GM23338 (cell line): Measurements from ENCODE around the gene SPIN2B.

ENCODE experiments used
- CREB1 ChIP-seq: fragments of 250-450 bp; sonication (Bioruptor Pico); IDR thresholded peaks from 2 replicates; pipeline ENCODE4 v1.5.0; 2020; ENCODE audit warnings: low read depth, mild to moderate bottlenecking, moderate library complexity
- ETS1 ChIP-seq: IDR thresholded peaks from 2 replicates; pipeline ENCODE4 v1.6.1; 2016; ENCODE audit warnings: antibody characterized with exemption
- EZH2 ChIP-seq: fragments of 200-600 bp; sonication (generic); IDR thresholded peaks from one replicate; pipeline ENCODE4 v1.8.0; 2017; ENCODE audit warnings: antibody characterized with exemption, mild to moderate bottlenecking, low read depth; ENCODE audit not compliant: unreplicated experiment
- EZH2phosphoT487 ChIP-seq: fragments of 200-600 bp; sonication (generic); IDR thresholded peaks from one replicate; pipeline ENCODE4 v1.8.1; 2018; ENCODE audit warnings: antibody characterized with exemption; ENCODE audit not compliant: unreplicated experiment
- JUNB ChIP-seq: IDR thresholded peaks from one replicate; pipeline ENCODE4 v1.6.1; 2016; ENCODE audit warnings: antibody characterized with exemption; ENCODE audit not compliant: unreplicated experiment
- NANOG ChIP-seq: IDR thresholded peaks from 2 replicates; pipeline ENCODE4 v1.6.1; 2016; ENCODE audit warnings: antibody characterized with exemption, borderline replicate concordance
- POLR2AphosphoS5 ChIP-seq: IDR thresholded peaks from 2 replicates; pipeline ENCODE4 v1.6.1; 2016; ENCODE audit warnings: antibody characterized with exemption, low read depth
- STAT1 ChIP-seq: IDR thresholded peaks from one replicate; pipeline ENCODE4 v1.6.1; 2016; ENCODE audit warnings: antibody characterized with exemption; ENCODE audit not compliant: unreplicated experiment
- ZNF114 ChIP-seq: fragments of 250-450 bp; sonication (Bioruptor Pico); IDR thresholded peaks from 2 replicates; pipeline ENCODE4 v1.5.0; 2020; ENCODE audit warnings: mild to moderate bottlenecking, moderate library complexity
- ZNF331 ChIP-seq: fragments of 250-450 bp; sonication (Bioruptor Pico); IDR thresholded peaks from 2 replicates; pipeline ENCODE4 v1.5.0; 2020; ENCODE audit warnings: low read depth, mild to moderate bottlenecking, moderate library complexity
- ZNF462 ChIP-seq: fragments of 250-450 bp; sonication (Bioruptor Pico); IDR thresholded peaks from 2 replicates; pipeline ENCODE4 v1.5.0; 2020; ENCODE audit warnings: mild to moderate bottlenecking, moderate library complexity
- TF ChIP-seq, protein P1 (sequence below), 2 experiments: fragments of 200-600 bp in 1 of 2; sonication (generic) in 1 of 2; conservative IDR thresholded peaks; 2 replicates each; pipeline versions ENCODE4 v1.5.1 to v1.6.1; 2016 to 2017; ENCODE audit warnings: antibody characterized with exemption in 2 of 2, low read depth in 2 of 2, mild to moderate bottlenecking in 2 of 2, moderate library complexity in 1 of 2
- TF ChIP-seq, protein P2 (sequence below): IDR thresholded peaks from one replicate; pipeline ENCODE4 v1.6.1; 2018; ENCODE audit warnings: antibody characterized with exemption; ENCODE audit not compliant: unreplicated experiment

DNA sequence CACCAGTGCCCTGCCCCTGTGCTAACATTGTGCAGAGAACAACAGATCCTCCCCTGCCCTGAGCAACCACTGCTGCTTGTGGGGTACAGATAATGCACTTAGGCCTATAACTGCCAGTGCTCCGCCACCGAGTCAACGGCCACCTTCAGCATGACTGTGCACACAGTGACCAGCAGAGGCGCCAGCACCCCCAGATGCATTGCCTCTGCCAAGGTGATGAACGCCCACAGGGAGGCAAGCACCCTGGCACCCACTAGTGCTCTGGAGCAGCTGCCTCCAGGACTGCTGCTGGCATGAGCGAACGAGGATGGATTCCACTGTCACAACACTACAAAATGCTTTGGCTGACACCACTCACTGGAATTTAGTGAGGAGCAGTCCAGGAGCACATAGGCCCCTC, 38.2 kb downstream of the SPIN2B start:
- TF ChIP-seq, protein P1, sequence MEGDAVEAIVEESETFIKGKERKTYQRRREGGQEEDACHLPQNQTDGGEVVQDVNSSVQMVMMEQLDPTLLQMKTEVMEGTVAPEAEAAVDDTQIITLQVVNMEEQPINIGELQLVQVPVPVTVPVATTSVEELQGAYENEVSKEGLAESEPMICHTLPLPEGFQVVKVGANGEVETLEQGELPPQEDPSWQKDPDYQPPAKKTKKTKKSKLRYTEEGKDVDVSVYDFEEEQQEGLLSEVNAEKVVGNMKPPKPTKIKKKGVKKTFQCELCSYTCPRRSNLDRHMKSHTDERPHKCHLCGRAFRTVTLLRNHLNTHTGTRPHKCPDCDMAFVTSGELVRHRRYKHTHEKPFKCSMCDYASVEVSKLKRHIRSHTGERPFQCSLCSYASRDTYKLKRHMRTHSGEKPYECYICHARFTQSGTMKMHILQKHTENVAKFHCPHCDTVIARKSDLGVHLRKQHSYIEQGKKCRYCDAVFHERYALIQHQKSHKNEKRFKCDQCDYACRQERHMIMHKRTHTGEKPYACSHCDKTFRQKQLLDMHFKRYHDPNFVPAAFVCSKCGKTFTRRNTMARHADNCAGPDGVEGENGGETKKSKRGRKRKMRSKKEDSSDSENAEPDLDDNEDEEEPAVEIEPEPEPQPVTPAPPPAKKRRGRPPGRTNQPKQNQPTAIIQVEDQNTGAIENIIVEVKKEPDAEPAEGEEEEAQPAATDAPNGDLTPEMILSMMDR (conservative IDR thresholded peaks at IDR 0.05; ENCODE audit: low read depth in 2 of 2) = peak; percentile 39 to 56
- TF ChIP-seq EZH2 (no peak), JUNB (no peak), EZH2phosphoT487 (no peak), CREB1 (CRISPR knock-in tag) (no peak), ZNF331 (CRISPR knock-in tag) (no peak), POLR2AphosphoS5 (no peak), NANOG (no peak), ETS1 (no peak), STAT1 (no peak), ZNF114 (no peak), ZNF462 (CRISPR knock-in tag) (no peak)
- TF ChIP-seq, protein P2, sequence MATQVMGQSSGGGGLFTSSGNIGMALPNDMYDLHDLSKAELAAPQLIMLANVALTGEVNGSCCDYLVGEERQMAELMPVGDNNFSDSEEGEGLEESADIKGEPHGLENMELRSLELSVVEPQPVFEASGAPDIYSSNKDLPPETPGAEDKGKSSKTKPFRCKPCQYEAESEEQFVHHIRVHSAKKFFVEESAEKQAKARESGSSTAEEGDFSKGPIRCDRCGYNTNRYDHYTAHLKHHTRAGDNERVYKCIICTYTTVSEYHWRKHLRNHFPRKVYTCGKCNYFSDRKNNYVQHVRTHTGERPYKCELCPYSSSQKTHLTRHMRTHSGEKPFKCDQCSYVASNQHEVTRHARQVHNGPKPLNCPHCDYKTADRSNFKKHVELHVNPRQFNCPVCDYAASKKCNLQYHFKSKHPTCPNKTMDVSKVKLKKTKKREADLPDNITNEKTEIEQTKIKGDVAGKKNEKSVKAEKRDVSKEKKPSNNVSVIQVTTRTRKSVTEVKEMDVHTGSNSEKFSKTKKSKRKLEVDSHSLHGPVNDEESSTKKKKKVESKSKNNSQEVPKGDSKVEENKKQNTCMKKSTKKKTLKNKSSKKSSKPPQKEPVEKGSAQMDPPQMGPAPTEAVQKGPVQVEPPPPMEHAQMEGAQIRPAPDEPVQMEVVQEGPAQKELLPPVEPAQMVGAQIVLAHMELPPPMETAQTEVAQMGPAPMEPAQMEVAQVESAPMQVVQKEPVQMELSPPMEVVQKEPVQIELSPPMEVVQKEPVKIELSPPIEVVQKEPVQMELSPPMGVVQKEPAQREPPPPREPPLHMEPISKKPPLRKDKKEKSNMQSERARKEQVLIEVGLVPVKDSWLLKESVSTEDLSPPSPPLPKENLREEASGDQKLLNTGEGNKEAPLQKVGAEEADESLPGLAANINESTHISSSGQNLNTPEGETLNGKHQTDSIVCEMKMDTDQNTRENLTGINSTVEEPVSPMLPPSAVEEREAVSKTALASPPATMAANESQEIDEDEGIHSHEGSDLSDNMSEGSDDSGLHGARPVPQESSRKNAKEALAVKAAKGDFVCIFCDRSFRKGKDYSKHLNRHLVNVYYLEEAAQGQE = no peak
